ENCODE data around the gene ALDH16A1.
A peak's percentile ranks its signal among the peaks of the same experiment; 100 is the strongest.

ALDH16A1 gene

DNA sequence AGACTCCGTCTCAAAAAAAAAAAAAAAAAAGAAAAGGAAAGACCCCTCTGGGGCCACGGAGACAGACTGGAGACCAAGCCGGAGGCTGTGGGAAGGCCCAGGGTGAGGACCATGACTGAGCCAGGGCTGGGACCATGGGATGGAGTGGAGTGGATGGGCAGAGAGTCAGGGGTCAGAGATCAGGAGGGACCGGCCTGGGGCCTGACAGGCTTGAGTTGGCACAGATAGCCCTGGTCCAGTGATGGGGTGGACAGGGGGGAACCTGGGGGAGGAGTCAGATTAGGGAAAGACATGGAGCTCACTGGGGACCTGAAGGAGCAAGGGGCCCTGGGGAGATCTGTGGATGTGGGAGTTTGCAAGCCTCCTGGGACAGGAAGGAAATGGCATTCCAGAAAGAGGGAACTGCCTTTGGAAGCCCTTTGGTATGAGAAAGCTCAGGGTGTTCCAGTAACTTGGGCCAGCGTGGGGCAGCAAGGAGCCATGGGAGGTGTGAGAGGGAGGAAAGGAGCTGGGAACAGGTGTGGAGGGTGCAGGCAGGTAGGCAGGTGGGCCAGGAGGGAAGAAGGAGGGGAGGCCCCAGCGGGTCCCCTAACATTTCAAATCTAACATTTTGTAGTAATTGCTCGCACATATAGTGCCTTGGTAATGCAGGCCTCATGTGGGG lies 28.1 kb downstream of the ALDH16A1 start:
- no peak overlapping the region for H3K27ac ChIP-seq
- H4K20me1 ChIP-seq = no peaks in the 10 kb centered on the region
- H3K27me3 ChIP-seq = no peaks in the 10 kb centered on the region
- no peak overlapping the region for H3K9ac ChIP-seq
- no peak overlapping the region for H3K4me2 ChIP-seq
- H3K4me3 ChIP-seq = no peak overlapping the region
- no peaks in the 10 kb centered on the region for H3K36me3 ChIP-seq
- no peak for TF ChIP-seq Cebpa-rat (IDR thresholded peaks at IDR 0.05)
- no peaks in the 10 kb centered on the region for H3K9me3 ChIP-seq
- peaks cover 13% of the 10 kb centered on the region for H3K4me1 ChIP-seq

DNA sequence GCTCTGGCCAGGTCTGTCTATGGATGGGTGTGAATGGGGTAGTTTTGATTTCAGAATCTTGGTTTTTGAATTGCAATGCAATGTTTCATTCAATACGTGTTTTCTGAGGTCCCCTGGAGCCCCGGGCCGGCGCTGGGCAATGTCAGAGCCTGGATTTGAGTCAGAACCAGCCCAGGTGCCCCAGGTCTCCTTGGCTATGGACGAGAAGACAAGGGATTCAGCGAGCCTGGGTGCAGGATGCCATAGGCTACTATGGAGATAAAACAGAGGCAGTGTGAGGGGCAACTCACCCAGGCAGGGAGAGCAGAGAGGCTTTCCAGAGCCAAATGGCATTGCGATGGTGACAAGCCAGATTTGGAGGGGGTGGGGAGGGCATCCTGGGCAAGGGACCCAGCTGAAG lies 33.2 kb downstream of the ALDH16A1 start:
- peaks cover 38% of the 10 kb centered on the region for H4K20me1 ChIP-seq
- H3K4me3 ChIP-seq = no peak overlapping the region
- TF ChIP-seq Cebpa-rat (IDR thresholded peaks at IDR 0.05) = no peak
- H3K4me2 ChIP-seq = peak overlapping the region; percentile 48; the same call in 1 of the 2 replicates
- H3K36me3 ChIP-seq = peaks cover 31% of the 10 kb centered on the region
- H3K27ac ChIP-seq = peak overlapping the region; percentile 83
- no peaks in the 10 kb centered on the region for H3K9me3 ChIP-seq
- no peak overlapping the region for H3K9ac ChIP-seq
- no peaks in the 10 kb centered on the region for H3K27me3 ChIP-seq
- peaks cover 31% of the 10 kb centered on the region for H3K4me1 ChIP-seq

DNA sequence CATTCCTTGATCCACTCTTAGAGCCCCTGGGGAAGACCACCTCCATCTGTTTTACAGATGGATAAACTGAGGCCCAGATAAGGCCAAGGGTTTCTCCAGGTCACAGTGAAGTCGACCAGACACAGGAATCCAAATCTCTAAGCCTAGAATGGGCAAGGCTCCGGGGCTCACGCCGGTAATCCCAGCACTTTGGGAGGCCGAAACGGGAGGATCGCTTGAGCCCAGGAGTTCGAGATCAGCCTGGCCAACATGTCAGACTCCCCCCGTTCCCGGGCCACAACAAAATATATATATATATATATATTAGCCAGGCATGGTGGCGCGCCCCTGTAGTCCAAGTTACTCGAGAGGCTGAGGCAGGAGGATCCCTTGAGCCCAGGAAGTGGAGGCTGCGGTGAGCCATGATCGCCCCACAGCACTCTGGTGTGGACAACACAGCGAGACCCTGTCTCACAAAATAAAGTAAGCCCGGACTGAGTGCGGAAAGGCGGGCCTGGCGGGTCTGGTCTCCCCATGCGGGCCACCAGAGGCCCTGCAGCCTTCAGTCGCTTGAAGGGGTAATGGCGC lies 33.8 kb downstream of the ALDH16A1 start:
- peak overlapping the region; percentile 63 for H3K9ac ChIP-seq
- H3K27me3 ChIP-seq = no peaks in the 10 kb centered on the region
- peaks cover 37% of the 10 kb centered on the region for H3K36me3 ChIP-seq
- peaks cover 43% of the 10 kb centered on the region for H4K20me1 ChIP-seq
- H3K9me3 ChIP-seq = no peaks in the 10 kb centered on the region
- peak overlapping the region; percentile 58 for H3K4me3 ChIP-seq
- H3K27ac ChIP-seq = peak overlapping the region; percentile 83
- TF ChIP-seq Cebpa-rat (IDR thresholded peaks at IDR 0.05) = no peak
- H3K4me2 ChIP-seq = peak overlapping the region; percentile 48
- H3K4me1 ChIP-seq = peaks cover 31% of the 10 kb centered on the region

DNA sequence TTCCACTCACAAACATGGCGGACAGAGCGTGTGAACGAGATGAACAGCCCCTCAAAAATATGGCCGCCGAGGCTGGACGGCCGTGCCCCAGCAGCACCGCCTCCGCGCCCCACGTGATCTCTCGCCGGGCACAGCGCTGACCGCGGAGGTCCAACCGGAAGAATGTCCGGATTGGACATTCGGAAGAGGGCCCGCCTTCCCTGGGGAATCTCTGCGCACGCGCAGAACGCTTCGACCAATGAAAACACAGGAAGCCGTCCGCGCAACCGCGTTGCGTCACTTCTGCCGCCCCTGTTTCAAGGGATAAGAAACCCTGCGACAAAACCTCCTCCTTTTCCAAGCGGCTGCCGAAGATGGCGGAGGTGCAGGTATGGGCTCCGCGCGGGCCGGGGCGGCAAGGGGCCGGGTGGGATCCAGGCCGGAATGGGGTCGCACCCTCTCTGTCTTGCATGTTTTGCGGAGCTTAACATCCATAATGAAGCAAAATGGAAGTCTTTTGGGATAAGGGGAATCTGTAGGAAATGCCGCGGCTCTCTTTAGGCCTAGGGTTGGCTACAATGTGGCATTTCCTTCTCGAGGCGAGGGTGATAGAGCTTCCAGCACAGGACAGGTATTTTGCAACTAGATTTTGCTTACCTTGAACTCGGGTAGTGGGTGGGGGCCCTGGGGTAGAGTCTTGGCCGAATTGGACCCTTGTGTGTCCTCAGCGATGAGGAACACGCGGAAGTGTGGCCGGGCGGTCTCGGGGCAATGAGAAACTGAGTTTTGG lies 34.4 kb downstream of the ALDH16A1 start, which contains the start of gene RPL13A:
TSS of gene RPL13A (plus strand) at position 332 of the 769 bp plus-strand sequence. CDS start at position 354, 22 bp downstream.
- no peaks in the 10 kb centered on the region for H3K9me3 ChIP-seq
- H3K27ac ChIP-seq = peak within 1 kb of the TSS; percentile 100
- peak; percentile 97 for TF ChIP-seq Cebpa-rat (IDR thresholded peaks at IDR 0.05)
- H3K4me3 ChIP-seq = peak within 1 kb of the TSS; percentile 99
- no peaks in the 10 kb centered on the region for H3K27me3 ChIP-seq
- peaks cover 43% of the 10 kb centered on the region for H3K36me3 ChIP-seq
- H3K4me2 ChIP-seq = peak within 1 kb of the TSS; percentile 95
- peaks cover 50% of the 10 kb centered on the region for H4K20me1 ChIP-seq
- peaks cover 31% of the 10 kb centered on the region for H3K4me1 ChIP-seq
- peak within 1 kb of the TSS; percentile 100 for H3K9ac ChIP-seq

DNA sequence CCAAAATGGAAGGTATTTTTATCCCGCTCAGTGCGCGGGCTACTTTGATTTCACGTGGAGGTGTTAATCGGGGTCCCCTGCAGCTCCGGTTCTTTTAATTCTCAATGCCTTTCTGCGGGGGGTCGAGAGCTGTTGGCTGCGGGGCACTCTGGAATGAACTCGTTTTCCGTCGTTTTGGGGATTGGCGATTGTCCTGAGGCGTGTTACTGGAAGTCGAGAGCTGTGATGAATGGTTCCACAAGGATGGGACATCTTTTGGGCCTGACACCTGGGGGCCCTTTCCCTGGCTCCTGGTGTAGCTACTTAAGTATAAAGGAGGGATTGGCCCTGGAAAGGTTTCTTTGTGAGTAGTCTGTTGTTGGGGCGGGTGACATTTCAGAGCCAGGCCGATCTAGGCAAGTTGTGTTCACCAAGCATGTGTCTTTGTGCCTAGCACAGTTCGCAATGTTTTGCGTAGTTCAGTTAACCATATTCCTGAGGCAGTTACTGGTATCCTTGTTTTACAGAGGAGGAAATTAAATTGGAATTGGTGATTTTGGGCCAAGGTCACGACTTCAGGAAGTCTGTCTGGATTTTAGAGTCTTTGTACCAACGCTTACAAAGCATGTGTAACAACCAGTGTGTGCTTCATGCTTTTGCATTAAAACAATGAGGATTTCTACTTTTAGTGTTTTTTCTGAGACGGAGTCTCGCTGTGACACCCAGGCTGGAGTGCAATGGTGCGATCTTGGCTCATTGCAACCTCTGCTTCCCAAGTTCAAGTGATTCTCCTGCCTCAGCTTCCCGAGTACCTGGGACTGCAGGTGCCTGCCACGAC lies 35.2 kb downstream of the ALDH16A1 start:
- H3K36me3 ChIP-seq = peaks cover 51% of the 10 kb centered on the region
- TF ChIP-seq Cebpa-rat (IDR thresholded peaks at IDR 0.05) = no peak

DNA sequence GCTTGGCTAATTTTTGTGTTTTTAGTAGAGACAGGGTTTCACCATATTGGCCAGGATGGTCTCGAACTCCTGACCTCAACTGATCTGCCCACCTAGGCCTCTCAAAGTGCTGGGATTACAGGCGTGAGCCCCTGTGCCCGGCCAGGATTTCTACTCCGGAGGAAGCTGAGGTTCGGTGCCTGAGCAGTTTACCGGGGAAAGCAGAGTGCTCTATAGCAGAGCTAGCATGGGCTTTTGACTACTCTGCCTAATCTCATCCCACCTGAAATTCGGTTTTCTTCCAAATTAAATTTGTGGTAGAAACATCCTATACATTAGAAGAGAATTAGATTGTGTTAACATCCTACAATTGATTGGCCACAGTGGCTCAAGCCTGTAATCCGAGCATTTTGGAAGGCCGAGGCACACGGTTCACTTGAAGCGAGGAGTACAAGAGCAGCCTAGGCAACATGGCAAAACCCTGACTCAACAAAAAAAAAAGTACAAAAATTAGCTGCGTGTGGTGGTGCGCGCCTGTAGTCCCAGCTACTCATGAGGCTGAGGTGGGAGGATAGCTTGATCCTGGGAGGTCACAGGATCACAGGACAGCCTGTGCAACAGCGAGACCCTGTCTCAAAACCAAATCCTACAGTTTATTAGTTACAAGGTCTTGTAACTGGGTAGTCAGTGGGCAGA lies 36.0 kb downstream of the ALDH16A1 start:
- Histone ChIP-seq H3K36me3 (peaks cover 55% of the 10 kb centered on the region), H3K4me2 (peak overlapping the region; percentile 95), H3K27me3 (no peaks in the 10 kb centered on the region), H3K27ac (peak overlapping the region; percentile 100), H3K4me1 (peaks cover 34% of the 10 kb centered on the region), H3K9me3 (no peaks in the 10 kb centered on the region), H4K20me1 (peaks cover 55% of the 10 kb centered on the region), H3K9ac (peak overlapping the region; percentile 100), H3K4me3 (peak overlapping the region; percentile 99)
- no peak for TF ChIP-seq Cebpa-rat (IDR thresholded peaks at IDR 0.05)

More for the DNA sequence above, 35.2 kb downstream of the ALDH16A1 start:
- H3K9me3 ChIP-seq = no peaks in the 10 kb centered on the region
- H3K27ac ChIP-seq = peak overlapping the region; percentile 100
- H3K27me3 ChIP-seq = no peaks in the 10 kb centered on the region
- peaks cover 55% of the 10 kb centered on the region for H4K20me1 ChIP-seq
- H3K4me3 ChIP-seq = peak overlapping the region; percentile 99
- H3K4me2 ChIP-seq = peak overlapping the region; percentile 95
- H3K9ac ChIP-seq = peak overlapping the region; percentile 100
- peaks cover 31% of the 10 kb centered on the region for H3K4me1 ChIP-seq

DNA sequence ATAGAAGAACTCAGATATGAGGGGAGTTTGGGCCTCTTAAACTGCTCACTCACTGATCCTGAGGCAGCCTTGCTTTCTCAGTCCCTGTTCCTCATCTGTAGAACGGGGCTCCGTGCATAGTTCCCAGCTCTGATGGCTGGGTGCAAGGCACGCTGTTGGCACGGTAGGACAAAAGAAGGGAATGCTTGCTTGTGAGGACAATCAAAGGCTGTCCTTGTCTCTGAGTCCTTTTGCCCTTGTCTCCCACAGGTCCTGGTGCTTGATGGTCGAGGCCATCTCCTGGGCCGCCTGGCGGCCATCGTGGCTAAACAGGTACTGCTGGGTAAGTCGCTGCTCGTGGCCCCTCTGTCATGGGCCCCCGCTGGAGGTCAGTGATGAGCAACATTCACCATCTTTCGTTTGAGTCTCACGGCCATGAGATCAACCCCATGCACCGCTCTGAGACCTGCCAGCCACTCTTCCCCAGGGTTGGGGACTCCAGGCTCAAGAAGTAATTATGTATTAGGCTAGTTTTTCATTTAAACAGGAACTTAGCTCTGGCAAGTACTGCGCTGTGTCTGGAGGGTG lies 36.7 kb downstream of the ALDH16A1 start:
- H3K27me3 ChIP-seq = no peaks in the 10 kb centered on the region
- H3K36me3 ChIP-seq = peaks cover 55% of the 10 kb centered on the region
- peak overlapping the region; percentile 100 for H3K27ac ChIP-seq
- peak overlapping the region; percentile 99 for H3K4me3 ChIP-seq
- H3K4me1 ChIP-seq = peaks cover 41% of the 10 kb centered on the region
- TF ChIP-seq Cebpa-rat (IDR thresholded peaks at IDR 0.05) = no peak
- no peaks in the 10 kb centered on the region for H3K9me3 ChIP-seq
- H3K4me2 ChIP-seq = peak overlapping the region; percentile 95
- H3K9ac ChIP-seq = peak overlapping the region; percentile 100
- peaks cover 55% of the 10 kb centered on the region for H4K20me1 ChIP-seq

DNA sequence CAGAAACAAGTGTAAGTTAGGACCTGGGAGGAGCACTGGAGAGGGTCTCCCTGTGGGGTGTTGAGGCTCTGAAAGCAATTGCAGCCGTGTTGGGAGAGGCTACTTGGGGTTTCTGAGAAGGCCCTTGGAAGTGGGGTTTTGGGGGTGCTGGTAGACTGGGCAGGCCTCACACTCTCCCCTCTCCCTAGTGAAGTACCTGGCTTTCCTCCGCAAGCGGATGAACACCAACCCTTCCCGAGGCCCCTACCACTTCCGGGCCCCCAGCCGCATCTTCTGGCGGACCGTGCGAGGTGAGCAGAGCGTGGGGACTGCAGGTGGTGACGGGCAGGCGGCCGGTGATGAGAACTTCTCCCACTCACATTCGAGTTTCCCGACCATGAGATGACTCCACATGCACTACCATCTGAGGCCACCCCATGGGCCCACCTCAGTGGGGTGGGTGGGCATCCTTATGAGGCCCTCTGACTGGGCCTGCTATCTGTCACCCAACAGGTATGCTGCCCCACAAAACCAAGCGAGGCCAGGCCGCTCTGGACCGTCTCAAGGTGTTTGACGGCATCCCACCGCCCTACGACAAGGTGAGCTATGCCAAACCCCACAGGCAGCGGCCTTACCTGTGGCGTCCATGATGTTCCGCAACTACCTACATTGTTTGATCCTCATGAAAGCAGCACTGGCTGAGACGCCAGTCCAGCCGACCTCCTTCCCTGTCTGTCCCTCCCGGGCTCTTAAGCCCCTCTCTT lies 37.4 kb downstream of the ALDH16A1 start:
- Histone ChIP-seq H3K4me2 (peak overlapping the region; percentile 95), H4K20me1 (peaks cover 55% of the 10 kb centered on the region), H3K36me3 (peaks cover 55% of the 10 kb centered on the region), H3K4me3 (peak overlapping the region; percentile 99), H3K9ac (peak overlapping the region; percentile 100), H3K4me1 (peaks cover 49% of the 10 kb centered on the region), H3K27ac (peak overlapping the region; percentile 100), H3K27me3 (no peaks in the 10 kb centered on the region), H3K9me3 (no peaks in the 10 kb centered on the region)
- no peak for TF ChIP-seq Cebpa-rat (IDR thresholded peaks at IDR 0.05)
